GM10847 (cell line): ENCODE measurements around the gene CDKN3.

ENCODE experiments used
- POLR2A ChIP-seq: IDR thresholded peaks from 2 replicates; pipeline ENCODE4 v1.6.1; 2011; ENCODE audit not compliant: insufficient read length; ENCODE audit errors: extremely low read depth

Gene CDKN3

DNA sequence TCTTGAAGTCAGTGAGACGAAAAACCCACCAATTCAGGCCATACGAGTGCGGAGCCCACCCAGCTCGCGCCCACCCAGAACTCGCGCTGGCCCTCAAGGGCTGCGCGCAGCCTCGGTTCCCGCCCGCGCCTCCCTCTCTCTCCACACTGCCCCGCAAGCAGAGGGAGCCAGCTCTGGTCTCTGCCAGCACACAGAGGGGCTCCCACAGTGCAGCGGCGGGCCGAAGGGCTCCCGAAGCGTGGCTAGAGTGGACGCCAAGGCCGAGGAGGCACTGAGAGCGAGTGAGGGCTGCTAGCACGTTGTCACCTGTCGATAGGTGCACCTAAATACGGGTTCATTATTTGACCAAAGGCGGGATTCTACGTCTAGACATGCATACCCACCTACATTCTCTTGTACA lies 2.2 kb upstream of the CDKN3 start:
- no peak for TF ChIP-seq POLR2A

DNA sequence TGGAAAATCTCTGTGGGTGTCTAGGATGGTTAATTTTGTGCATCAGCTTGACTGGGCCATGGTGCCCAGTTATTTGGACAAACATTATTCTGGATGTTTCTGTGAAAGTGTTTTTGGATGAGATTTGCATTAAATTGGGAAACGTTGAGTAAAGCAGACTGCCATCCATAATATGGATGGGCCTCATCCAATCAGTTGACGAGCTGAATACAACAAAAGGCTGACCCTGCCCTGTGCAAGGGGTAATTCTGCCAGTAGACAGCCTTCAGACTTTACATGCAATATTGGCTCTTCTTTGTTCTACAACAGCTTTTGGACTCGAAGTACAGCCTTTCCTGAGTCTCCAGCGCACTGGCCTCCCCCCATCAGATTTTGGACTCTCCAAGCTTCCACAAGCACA lies 1.5 kb upstream of the CDKN3 start:
- no peak for TF ChIP-seq POLR2A

DNA sequence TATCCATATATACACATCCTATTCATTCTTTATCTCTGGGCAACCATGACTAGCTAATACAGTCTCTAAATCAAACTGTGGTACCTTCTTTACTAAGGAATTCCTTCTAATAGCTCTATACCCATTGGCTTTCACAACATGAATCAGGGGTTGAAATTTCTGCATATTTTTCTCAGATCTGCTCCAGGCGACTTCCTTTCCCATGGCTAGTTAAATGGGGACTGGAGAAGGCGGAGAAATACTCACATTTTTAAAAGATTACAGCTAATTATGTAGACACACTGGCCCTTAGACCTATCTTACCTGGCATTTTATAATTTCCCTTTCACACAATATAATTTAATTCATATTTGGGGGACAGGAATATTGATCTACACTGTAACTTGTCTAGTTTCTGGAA lies 1.1 kb upstream of the CDKN3 start:
- no peak for TF ChIP-seq POLR2A

DNA sequence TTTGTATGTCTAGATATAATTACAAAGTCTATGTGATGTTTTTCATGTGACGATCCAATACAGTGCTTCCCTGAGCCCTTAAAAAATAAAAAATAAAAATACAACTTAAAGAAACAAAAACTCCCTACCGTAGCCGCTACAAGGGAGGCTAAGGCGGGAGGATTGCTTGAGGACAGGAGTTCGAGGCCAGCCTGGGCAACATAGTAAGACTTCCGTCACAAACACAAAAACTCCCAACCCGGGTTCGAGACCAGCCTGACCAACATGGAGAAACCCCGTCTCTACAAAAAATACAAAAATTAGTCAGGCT lies 669 bp upstream of the CDKN3 start:
- TF ChIP-seq POLR2A, result no peak

DNA sequence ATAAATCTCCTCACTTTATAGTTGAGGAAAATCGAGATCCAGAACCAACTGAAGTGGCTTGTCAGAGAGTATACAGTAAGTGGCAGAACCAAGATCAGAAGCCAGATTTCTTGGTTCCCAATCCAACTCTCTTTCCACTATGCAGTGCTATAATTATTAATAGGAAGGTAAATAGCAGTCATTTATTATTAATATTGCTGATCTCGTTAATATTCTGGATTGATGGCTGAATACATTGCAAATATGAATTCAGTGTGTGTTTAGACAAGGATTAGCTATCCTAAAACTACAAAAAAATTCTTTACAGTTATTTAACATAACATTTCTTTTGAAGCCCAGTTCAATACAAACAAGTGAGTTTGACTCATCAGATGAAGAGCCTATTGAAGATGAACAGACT lies 2.8 kb downstream of the CDKN3 start:
- TF ChIP-seq POLR2A, result no peak

DNA sequence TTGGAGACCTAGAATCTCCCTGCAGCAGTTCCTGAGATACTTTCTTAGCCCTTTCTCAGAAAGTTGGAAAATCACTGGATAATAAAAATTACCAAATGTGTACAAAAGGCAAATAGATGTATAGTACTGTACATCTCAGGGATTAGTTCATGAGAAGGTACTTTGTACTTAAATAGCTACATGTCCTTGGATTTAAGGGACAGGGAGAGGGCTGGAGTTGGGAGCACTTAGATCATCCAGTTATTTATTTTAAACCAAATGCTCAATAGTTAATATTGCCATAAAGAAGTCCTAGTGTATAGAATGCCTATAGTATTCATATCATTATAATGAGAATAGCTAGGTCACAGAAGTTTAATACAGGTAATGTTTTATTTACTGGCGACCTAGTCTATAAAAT lies 13.4 kb downstream of the CDKN3 start:
- no peak for TF ChIP-seq POLR2A

DNA sequence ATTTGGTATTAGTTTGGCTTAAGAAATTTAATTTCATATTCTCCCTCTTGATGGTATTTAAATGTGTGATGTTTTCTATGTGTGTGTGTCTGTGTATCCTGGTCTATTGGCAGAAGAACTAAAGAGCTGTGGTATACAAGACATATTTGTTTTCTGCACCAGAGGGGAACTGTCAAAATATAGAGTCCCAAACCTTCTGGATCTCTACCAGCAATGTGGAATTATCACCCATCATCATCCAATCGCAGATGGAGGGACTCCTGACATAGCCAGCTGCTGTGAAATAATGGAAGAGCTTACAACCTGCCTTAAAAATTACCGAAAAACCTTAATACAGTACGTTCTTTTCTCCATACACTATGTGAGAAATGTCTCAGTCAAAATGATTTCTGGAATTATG lies 14.6 kb downstream of the CDKN3 start:
- TF ChIP-seq POLR2A, result no peak

DNA sequence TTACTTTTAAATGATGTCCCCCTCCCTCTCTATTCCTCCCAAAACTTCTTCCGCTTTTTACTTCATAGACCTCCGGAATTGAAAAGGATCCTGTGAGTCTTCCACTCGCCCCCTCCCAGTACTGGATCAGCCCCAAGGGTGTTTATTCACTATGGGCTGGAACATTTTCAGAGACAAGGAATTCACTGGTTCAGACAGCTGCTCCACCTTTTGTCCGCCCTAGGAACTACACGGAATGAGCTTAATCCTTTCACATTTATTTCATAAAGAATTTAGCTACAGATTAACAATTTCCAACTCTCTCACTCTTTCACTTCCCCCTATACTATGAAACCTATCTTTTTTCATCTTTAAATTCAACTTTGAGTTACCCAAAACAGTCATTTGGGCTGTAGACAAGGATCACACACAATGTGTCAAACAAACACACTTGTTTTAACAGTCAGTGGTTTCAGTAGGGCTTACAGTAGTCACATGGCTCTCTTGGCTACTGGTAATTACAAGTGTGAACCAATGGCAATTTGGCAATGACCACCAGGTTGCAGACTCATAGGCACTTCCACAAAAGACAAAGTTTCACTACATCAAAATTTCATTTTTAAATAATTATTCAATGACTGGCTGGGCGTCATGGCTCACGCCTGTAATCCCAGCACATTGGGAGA lies 23.8 kb downstream of the CDKN3 start:
- no peak for TF ChIP-seq POLR2A

DNA sequence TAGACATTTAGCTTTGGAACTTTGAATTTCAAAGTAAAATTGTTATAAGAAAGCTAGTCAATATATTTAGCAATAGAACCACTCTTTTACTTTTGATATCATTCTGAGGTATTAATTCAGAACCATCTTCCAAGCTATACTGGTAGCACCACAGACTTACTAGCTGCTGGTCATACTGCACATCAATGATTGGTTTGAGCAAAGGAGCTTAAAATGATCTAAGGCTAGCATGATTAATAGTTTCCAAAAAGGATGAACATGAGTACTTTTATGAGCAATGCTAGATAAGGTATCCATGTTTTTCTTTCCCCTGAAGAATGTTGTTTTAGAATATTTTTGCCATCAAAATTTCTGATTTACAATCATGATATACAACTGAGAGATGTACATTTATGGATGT lies 27.2 kb downstream of the CDKN3 start:
- TF ChIP-seq POLR2A, result no peak

DNA sequence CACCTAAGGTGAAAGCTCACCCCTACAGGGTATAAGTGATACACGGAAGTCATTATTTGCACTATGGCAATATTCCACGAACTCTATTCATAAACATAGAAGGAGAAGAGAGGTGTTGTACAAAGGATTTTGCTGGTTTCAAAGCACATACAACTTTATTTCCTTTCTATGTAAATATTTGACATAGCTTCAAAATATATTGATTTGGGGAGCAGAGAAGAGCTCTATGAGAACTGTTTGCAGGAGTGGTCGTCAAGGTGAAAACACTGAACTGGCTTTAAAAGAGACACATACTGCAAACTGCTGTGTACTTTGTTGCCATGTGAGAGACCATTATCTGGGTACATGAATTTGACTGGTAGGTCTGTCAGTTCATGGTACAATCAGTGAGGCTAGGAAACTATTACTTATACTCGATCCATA lies 27.7 kb downstream of the CDKN3 start:
- TF ChIP-seq POLR2A, result no peak

DNA sequence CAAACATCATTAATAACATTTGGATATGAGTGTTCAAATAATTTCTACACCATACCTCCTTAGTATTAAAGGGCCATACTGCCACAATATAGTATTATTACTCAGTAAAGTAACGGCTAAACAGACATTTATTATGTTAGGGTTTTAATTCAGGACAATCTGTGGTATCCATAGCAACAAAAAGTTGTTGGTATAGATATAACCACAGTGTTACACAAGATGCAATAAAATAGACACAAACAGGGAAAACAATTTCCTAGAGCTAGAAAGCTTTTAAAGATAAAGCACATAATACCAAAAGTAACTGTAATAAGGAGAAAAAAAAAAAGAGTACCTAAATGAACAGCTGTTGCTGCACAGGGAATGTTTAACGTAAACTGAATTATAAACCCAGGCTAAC lies 28.3 kb downstream of the CDKN3 start:
- TF ChIP-seq POLR2A, result no peak

DNA sequence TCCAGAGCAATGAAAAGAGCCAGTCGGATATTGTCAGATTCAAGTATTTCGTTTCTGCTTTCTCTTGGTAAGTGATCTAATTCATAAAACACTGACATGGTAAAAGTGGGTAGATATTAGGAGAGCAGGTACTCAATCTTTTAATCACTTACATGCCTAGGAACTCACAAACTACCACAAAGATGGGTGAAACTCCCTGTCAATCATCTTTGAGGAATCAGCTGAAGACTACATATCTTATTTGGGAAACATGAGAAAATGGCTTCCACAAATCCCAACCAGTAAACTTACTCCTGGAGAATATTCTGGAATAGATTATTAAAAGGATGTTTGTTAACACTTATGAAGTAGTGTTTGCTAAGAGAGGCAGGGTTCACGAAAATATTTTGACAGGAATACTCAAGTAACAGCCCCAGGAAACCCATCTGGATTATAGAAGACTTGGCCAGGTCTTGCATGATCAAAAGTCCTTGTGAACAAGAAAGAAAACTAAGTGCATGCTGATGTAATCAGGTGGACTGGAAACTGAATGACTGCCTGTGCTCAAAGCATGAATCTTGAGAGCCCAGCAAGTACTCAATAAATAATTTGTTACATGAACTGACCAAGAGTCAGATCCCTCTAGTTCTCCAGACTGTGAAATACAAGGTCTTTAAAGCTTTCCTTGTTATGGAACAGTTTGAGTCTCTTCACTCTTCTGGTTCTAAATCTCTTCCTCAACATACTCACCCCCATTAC lies 28.9 kb downstream of the CDKN3 start:
- TF ChIP-seq POLR2A, result no peak

DNA sequence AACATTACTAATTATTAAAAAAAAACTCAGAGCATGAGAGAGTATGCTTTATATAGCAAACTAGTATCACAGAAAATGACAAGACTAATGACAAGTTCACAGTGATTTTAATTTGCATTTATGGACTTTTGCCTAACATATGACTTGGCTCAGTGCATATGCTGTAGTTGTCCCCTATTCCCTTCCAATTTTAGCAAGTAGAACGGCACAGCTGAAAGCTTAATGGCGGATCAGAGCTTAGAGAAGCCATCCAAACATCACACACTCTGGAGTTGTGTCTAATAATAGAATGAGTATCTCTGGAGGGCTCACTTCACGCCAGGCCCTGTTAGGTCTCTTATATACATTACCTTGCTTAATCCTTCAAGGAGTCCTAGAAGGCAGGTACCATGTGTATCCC lies 31.1 kb downstream of the CDKN3 start:
- no peak for TF ChIP-seq POLR2A

DNA sequence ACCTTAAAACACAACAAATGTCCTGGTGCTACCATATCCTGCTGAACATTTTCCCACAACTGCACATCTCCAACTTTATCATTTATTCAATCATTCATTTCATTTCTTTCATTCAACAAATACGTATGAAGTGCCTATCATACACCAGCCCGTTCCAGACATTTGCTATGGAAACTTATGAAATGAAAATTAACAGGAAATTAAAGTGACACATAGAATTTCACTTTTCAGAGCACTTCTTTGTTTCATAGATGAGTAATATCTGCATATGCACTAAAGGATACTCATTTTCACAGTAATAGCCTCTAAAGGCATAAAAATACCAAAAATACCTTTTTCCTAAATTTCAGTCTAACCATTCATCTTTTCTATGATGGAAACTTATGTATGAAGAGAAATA lies 31.7 kb downstream of the CDKN3 start:
- no peak for TF ChIP-seq POLR2A

DNA sequence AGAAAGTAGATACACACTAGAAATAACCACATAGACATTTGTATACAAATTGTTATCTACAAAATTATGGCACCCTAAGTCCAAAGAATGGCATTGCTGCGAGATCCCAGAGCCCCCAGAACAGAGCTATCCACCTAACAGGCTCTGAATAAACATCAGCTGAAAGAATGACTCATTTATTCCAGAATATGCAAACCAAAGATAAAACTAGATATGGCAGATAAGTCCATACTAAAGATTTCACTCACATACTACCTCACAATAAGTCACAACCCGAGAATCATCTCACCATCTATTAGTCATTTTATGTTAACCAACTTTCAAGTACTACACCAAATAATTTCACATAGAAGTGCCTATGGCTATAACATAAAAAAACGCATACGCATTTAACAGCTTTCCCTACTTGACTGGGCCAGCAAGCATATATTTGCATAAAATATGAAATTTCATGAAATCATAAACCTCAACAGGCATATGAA lies 38.7 kb downstream of the CDKN3 start:
- TF ChIP-seq POLR2A, result no peak

DNA sequence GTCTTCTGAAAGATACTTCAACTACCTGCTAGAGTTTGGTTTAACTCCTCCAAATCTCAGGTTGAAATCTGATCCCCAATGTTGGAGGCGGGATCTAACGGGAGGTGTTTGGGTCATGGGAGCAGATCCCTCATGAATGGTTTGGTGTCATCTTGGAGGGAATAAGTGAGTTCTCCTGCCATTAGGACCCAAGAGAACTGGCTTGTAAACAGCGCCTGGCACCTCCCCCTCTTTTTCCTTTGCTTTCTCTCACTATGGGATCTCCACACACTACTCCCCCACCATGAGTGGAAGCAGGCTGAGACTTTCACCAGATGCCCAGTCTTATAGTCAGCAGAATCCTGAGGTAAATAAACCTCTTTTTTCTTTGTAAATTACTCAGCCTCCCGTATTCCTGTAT lies 41.9 kb downstream of the CDKN3 start:
- no peak for TF ChIP-seq POLR2A

DNA sequence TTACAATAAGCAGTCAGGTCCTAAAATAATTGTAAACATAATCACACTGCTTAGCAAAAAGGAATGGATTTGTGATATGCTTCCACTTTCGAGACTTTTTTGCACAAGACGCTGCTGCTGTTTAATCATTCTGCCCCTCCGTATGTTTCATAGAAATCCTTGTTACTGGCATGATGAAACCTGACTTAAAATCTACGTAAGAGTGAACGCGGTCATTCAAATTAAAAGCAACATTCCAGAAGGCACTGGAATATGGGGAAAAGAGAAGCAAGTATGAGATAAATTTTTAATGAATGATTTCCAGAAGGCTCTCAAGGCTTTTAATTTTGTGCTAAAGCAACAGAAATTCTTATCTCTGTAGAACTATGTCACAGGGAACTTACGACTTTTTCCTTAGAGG lies 43.2 kb downstream of the CDKN3 start:
- no peak for TF ChIP-seq POLR2A
